AG09319 (cell line): ENCODE measurements around the gene STAT5B.

Experiments
- DNase-seq: peaks from one replicate; pipeline ENCODE4 v3.0.0-alpha.2; 2010; ENCODE audit warnings: low read depth; ENCODE audit errors: extremely low read depth
- TF ChIP-seq, protein P1 (sequence below): IDR thresholded peaks from 2 replicates; pipeline ENCODE4 v1.5.1; 2011; ENCODE audit warnings: low read depth, mild to moderate bottlenecking, inconsistent platforms, low read length, moderate library complexity

Gene STAT5B

DNA sequence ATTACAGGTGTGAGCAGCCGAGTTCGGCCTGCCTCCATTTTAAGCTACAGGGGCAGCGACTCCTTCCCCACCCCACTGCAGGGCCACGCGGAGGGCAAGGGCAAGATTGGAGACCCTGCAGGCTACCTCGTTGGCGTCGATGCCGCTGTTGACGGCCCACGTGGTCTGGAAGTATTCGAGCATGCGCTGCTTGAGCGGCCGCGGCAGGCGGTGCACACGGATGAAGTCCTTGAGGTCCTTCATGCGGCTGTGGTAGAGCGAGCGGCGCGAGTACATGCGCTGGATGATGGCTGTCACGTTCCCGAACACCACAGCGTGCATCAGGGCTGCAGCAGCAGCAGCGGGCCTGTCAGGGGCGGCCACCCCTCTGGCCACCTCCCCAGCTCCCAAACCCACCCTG is 106.8 kb downstream of the STAT5B start:
- TF ChIP-seq, protein P1, sequence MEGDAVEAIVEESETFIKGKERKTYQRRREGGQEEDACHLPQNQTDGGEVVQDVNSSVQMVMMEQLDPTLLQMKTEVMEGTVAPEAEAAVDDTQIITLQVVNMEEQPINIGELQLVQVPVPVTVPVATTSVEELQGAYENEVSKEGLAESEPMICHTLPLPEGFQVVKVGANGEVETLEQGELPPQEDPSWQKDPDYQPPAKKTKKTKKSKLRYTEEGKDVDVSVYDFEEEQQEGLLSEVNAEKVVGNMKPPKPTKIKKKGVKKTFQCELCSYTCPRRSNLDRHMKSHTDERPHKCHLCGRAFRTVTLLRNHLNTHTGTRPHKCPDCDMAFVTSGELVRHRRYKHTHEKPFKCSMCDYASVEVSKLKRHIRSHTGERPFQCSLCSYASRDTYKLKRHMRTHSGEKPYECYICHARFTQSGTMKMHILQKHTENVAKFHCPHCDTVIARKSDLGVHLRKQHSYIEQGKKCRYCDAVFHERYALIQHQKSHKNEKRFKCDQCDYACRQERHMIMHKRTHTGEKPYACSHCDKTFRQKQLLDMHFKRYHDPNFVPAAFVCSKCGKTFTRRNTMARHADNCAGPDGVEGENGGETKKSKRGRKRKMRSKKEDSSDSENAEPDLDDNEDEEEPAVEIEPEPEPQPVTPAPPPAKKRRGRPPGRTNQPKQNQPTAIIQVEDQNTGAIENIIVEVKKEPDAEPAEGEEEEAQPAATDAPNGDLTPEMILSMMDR = no peak

DNA sequence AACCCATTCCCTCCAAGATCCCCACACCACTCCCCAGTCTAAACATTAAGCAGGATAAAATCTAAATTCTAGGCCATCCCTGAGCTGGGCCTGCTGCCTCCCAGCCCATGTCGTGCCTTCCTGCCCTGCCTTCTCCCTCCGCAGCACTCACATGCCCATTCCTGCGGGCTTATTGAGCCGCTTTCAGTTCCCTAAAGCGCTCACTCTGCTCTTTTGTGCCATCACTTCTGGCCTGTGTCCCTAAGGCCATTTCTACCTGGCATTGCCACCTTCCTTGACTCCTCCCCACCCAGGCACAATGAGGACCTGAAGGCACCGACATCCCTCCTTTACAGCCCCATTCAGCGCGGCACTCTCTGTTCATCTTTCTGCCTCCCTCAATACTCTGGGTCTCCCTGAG is 108.4 kb downstream of the STAT5B start:
- TF ChIP-seq, protein P1 = no peak
- no peak for DNase-seq

More for the DNA sequence above, 106.8 kb downstream of the STAT5B start:
- no peak for DNase-seq

DNA sequence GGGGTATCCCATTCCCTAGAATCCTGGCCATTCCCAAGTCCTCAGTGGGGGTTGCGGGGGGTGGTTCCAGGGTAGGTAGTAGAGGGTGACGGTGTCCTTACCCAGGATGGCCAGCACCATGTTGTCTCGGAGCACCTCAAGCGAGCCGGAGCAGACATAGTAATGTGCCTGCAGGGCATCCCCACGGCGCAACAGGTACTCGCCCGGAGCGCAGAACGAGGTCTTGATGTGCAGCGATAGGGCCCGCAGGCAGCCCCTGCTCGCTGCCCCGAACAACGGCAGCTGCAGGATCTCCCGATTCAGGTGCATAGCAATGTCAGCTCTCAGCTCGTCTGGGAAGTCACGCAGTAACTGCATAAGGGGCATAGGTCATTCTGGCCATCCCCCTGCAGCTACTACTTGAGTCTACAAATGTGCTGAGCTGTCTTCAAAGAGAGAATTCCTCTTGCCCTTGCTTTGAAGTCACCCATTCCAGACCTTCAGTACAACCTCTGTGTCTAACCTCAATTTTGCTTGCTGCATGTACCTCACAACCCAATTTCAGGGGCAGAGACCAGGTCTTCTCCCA is 109.9 kb downstream of the STAT5B start:
- no peak for DNase-seq
- TF ChIP-seq, protein P1 = no peak

DNA sequence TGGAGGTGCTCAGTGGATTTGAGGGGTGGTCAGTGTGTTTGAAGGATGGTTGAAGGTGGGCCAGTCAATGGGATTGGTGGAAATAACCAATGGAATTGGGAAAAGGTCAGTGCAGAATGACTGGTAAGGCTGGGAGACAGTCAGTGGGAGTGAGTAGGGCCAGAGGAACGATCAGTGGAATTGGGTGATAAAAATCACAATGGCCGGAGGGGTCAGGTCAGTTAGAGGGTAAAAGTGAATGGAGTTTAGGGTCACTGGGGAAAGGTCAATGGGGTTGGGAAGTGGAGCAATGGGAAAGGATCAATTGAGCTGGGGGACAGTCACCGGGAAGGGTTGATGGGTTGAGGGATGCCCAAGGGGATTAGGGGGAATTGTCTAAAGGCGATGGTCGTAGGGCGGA is 110.4 kb downstream of the STAT5B start:
- TF ChIP-seq, protein P1 = no peak

DNA sequence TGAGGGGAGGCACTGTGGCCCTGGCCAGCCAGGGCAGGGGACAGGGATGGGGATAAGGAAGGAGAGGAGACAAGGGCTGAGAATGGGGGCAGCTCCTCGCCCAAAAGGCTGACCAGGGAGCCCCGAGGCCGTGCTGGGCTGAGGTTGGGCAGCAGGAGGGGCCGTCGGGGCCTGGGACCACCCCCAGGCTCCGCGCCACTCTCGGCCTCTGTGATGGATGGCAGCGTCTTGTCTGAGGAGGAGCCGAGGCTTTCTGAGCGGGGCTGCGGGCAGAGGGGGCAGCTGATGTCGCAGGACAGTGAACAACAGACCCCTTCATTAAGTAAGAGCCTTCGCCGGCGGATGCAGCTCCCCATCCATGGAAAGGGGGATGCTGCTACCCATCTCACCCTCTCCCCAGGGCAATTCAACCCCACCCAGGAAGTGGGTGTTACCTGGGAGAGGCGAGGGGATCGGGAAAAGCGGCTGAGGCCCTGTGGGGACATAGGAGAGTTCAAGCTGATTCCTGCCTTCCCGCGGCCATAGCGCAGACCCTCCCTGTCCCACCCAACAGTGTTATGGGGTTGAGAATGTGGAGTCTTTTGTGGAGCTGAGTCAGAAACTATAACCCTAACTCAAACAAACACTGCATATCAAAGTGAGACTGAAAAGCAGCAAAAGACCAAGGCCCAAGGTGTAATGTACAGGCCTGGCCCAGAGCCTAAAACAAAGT is 112.3 kb downstream of the STAT5B start:
- TF ChIP-seq, protein P1 = no peak
- no peak for DNase-seq

More for the DNA sequence above, 110.4 kb downstream of the STAT5B start:
- DNase-seq = no peak

DNA sequence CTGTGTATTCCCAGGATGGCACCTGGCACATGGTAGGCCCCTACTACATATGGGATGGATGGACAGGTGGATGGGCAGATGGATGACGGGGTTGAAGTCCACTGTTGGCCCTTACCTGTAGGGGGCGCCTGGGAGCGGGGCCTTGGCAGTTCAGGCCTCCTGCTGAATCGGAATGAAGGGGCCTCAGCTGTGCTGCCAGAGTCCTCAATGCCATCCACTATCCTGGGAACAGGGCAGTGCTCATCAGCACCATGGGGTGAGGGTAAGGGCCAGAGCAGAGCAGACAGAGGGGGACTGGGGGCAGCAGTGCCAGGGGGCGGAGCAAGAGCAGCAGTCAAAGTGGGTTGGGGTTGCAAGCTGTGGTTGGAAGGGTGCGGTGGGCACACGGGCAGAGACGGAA is 113.1 kb downstream of the STAT5B start:
- TF ChIP-seq, protein P1 = peak; percentile 21
- no peak for DNase-seq

DNA sequence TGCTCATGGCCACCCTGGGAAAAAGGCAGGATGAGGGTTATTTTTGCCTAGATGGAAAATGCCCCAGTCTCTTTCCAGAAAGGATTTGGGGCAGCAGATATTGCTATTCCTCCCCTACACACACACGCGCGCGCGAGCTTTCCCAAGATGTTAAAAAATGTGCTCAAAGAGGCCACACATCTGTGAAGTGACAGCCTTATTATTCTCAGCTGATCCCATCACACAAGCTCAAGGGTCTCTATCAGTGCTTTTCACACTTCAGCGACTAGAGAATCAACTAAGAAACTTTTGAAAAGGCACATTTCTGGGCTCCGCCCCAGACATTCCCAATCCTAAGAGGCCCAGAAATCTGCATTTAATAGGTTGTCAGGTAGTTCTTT is 115.7 kb downstream of the STAT5B start:
- TF ChIP-seq, protein P1 = no peak

More for the DNA sequence above, 115.7 kb downstream of the STAT5B start:
- no peak for DNase-seq
